OCI-LY1 (cell line): ENCODE measurements around the gene FGF5.

ENCODE experiments used
- H2AFZ ChIP-seq: fragments of 200-600 bp; sonication (generic), shearing (Covaris generic); 2 replicates; pipeline ENCODE4 v1.6.0; 2014; ENCODE audit warnings: antibody characterized with exemption, mild to moderate bottlenecking, low read length
- H3F3A ChIP-seq: fragments of 200-600 bp; sonication (generic), shearing (Covaris generic); 2 replicates; pipeline ENCODE4 v1.6.0; 2014; ENCODE audit warnings: mild to moderate bottlenecking, antibody characterized with exemption, low read length, moderate library complexity; ENCODE audit not compliant: insufficient read depth
- H3K27ac ChIP-seq: fragments of 200-600 bp; sonication (generic); 2 replicates; pipeline ENCODE4 v1.5.1; 2014; ENCODE audit warnings: low read length, mixed run types, mild to moderate bottlenecking, low read depth; ENCODE audit not compliant: poor library complexity, severe bottlenecking
- H3K27me3 ChIP-seq: fragments of 200-600 bp; sonication (generic); 2 replicates; pipeline ENCODE4 v1.6.0; 2014; ENCODE audit warnings: antibody characterized with exemption, mild to moderate bottlenecking, low read length, moderate library complexity; ENCODE audit not compliant: insufficient read depth
- H3K36me3 ChIP-seq: fragments of 200-600 bp; sonication (generic); 2 replicates; pipeline ENCODE4 v1.6.1; 2014; ENCODE audit warnings: mild to moderate bottlenecking, antibody characterized with exemption, low read length, moderate library complexity, mixed read lengths; ENCODE audit not compliant: insufficient read depth
- H3K4me1 ChIP-seq: fragments of 200-600 bp; sonication (generic); 2 replicates; pipeline ENCODE4 v1.5.1; 2014; ENCODE audit warnings: mild to moderate bottlenecking, low read length, moderate library complexity; ENCODE audit not compliant: insufficient read depth, severe bottlenecking
- H3K4me2 ChIP-seq: fragments of 200-600 bp; sonication (generic), shearing (Covaris generic); 2 replicates; pipeline ENCODE4 v1.6.1; 2014; ENCODE audit warnings: low read length
- H3K4me3 ChIP-seq: fragments of 200-600 bp; sonication (generic); 2 replicates; pipeline ENCODE4 v1.5.1; 2014; ENCODE audit warnings: low read length, low read depth, mild to moderate bottlenecking, mixed read lengths; ENCODE audit not compliant: poor library complexity, severe bottlenecking
- H3K79me2 ChIP-seq: fragments of 200-600 bp; shearing (Covaris generic); 2 replicates; pipeline ENCODE4 v1.6.1; 2016; ENCODE audit warnings: mixed run types, low read length, mixed read lengths; ENCODE audit not compliant: insufficient read depth
- H3K9ac ChIP-seq: fragments of 200-600 bp; sonication (generic), shearing (Covaris generic); 2 replicates; pipeline ENCODE4 v1.6.1; 2014; ENCODE audit warnings: mild to moderate bottlenecking, low read length, mixed read lengths
- H3K9me2 ChIP-seq: fragments of 200-600 bp; sonication (generic), shearing (Covaris generic); 2 replicates; pipeline ENCODE4 v1.6.1; 2014; ENCODE audit warnings: low read depth, mild to moderate bottlenecking, low read length, mixed read lengths
- H3K9me3 ChIP-seq: fragments of 200-600 bp; shearing (Covaris generic); 2 replicates; pipeline ENCODE4 v1.6.1; 2014; ENCODE audit warnings: low read length, mixed read lengths
- H4K20me1 ChIP-seq: fragments of 200-600 bp; sonication (generic), shearing (Covaris generic); 2 replicates; pipeline ENCODE4 v1.6.0; 2016; ENCODE audit warnings: mild to moderate bottlenecking, low read length; ENCODE audit not compliant: insufficient read depth
- EZH2 ChIP-seq: fragments of 200-600 bp; sonication (generic), shearing (Covaris generic); IDR thresholded peaks from 2 replicates; pipeline ENCODE4 v1.8.0; 2017; ENCODE audit warnings: borderline replicate concordance, mixed run types, mild to moderate bottlenecking, antibody characterized with exemption, low read length, moderate library complexity, mixed read lengths
- TF ChIP-seq, protein P1 (sequence below): fragments of 200-600 bp; sonication (generic), shearing (Covaris generic); IDR thresholded peaks from 2 replicates; pipeline ENCODE4 v1.5.1; 2017; ENCODE audit warnings: mild to moderate bottlenecking, antibody characterized with exemption, low read length, moderate library complexity, mixed read lengths

The FGF5 gene

DNA sequence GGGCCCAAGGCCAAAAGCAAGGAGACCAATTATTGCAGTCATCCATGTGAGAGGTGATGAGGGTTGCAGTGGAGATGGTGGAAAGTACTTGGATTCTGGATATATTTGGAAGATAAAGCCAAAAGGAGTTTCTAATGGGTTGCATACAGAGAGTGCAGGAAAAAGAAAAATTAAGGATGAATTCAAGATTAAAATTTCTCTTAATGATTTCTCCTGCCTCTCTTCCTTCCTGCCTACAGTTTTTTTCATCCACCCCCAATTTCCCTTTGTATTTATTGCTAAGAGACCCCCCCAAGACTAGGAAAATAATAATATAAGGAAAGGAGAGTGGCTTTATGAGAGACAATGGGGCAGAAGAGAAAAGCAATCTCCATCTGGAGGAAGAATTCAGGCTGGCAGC is 8.6 kb upstream of the FGF5 start:
- Histone ChIP-seq H3K27ac (no peak overlapping the region), H3F3A (no peaks in the 10 kb centered on the region), H3K36me3 (no peaks in the 10 kb centered on the region), H3K27me3 (no peaks in the 10 kb centered on the region), H3K79me2 (no peaks in the 10 kb centered on the region), H4K20me1 (no peaks in the 10 kb centered on the region), H3K9ac (no peak overlapping the region), H3K9me2 (no peaks in the 10 kb centered on the region), H3K4me2 (no peak overlapping the region), H3K4me3 (no peak overlapping the region), H3K9me3 (no peaks in the 10 kb centered on the region), H2AFZ (no peak overlapping the region), H3K4me1 (no peaks in the 10 kb centered on the region)
- TF ChIP-seq, protein P1, sequence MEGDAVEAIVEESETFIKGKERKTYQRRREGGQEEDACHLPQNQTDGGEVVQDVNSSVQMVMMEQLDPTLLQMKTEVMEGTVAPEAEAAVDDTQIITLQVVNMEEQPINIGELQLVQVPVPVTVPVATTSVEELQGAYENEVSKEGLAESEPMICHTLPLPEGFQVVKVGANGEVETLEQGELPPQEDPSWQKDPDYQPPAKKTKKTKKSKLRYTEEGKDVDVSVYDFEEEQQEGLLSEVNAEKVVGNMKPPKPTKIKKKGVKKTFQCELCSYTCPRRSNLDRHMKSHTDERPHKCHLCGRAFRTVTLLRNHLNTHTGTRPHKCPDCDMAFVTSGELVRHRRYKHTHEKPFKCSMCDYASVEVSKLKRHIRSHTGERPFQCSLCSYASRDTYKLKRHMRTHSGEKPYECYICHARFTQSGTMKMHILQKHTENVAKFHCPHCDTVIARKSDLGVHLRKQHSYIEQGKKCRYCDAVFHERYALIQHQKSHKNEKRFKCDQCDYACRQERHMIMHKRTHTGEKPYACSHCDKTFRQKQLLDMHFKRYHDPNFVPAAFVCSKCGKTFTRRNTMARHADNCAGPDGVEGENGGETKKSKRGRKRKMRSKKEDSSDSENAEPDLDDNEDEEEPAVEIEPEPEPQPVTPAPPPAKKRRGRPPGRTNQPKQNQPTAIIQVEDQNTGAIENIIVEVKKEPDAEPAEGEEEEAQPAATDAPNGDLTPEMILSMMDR, result no peak
- no peak for TF ChIP-seq EZH2

GRCh38 chr4:80259012-80259411 is 7.5 kb upstream of the FGF5 start:
- Histone ChIP-seq H3K4me1 (no peaks in the 10 kb centered on the region), H3F3A (no peaks in the 10 kb centered on the region), H3K4me2 (no peak overlapping the region), H3K9ac (no peak overlapping the region), H2AFZ (no peak overlapping the region), H4K20me1 (no peaks in the 10 kb centered on the region), H3K79me2 (no peaks in the 10 kb centered on the region), H3K9me2 (no peaks in the 10 kb centered on the region), H3K27ac (no peak overlapping the region), H3K27me3 (no peaks in the 10 kb centered on the region), H3K36me3 (no peaks in the 10 kb centered on the region), H3K4me3 (no peak overlapping the region), H3K9me3 (no peaks in the 10 kb centered on the region)
- TF ChIP-seq EZH2, result no peak
- TF ChIP-seq, protein P1, result no peak

- Histone ChIP-seq H3F3A (no peaks in the 10 kb centered on the region), H3K4me1 (no peaks in the 10 kb centered on the region), H3K9me3 (no peaks in the 10 kb centered on the region), H3K79me2 (no peaks in the 10 kb centered on the region), H3K27ac (no peak overlapping the region), H4K20me1 (no peaks in the 10 kb centered on the region), H3K4me2 (no peak overlapping the region), H3K36me3 (no peaks in the 10 kb centered on the region), H2AFZ (no peak overlapping the region), H3K27me3 (no peaks in the 10 kb centered on the region), H3K9me2 (no peaks in the 10 kb centered on the region), H3K4me3 (no peak overlapping the region), H3K9ac (no peak overlapping the region)
- no peak for TF ChIP-seq EZH2
- TF ChIP-seq, protein P1, result no peak
Measured at GRCh38 chr4:80259817-80260216, 6.6 kb upstream of the FGF5 start.
